SW480 (cell line): ENCODE measurements around the gene FBXW9.
"Not testable (repeated sequence)": the region's sequence is repeated elsewhere in the genome, so short reads cannot be mapped to it uniquely, and the experiment has no call there.

Experiments used
- DNase-seq: peaks from one replicate; pipeline ENCODE4 v3.0.0-alpha.2; 2016; ENCODE audit warnings: low spot score

The FBXW9 gene

DNA sequence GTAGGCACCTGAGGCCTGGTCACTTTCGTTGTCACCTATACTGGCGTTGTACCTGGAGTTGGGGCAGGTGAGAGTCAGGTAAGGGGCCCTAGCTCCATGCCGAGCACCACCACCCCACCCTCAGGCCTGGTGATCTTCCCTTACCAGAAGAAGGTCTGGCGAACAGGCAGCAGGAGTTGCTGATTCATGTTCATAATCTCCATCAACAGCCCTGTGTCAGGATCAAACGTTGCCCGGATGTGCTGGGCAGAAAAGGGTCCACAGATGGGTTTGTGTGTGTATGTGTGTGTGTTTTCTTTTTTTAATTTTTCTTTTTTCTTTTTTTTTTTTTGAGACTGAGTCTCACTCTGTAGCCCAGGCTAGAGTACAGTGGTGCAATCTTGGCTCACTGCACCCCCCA lies 44.2 kb downstream of the FBXW9 start:
- DNase-seq = no peak

DNA sequence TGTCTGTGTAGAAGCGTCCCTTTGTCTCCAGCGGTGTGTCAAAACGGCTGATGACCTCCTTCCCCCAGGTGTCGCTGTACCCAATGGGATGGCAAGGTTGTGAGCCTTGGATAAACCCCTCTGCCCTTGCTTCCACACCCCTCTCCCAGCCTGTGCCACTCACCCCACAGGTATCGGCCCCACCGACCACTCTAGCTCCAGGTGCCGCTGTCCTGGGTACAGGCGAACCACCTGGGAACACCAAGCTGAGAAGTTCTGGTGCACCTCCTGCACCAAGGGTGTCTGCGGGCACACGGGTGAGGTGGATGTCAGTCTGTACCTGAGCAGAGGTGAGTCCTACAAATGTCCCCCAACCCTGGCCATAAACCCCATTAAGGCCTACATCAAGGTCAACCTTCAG lies 46.5 kb downstream of the FBXW9 start:
- DNase-seq = no peak

DNA sequence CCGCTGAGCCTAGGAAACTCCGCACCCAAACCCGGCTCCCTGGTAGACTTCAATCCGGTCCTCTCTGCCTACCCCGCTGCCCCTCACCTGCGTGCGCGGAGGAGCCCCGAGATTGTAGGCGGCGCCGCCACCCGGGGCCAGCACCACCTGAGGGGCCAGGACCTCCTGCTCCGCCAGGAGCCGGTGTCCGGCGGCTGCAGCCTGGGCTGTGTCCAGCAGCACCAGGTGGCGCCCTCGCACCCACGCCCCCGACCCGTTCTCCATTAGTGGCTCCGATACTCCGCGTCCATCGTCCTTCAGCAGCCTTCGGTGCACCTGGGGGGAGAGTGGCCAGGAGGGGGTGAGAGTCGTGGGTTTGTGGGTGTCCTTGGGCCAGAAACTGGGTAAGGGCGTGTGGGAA lies 48.3 kb downstream of the FBXW9 start:
- DNase-seq = no peak

DNA sequence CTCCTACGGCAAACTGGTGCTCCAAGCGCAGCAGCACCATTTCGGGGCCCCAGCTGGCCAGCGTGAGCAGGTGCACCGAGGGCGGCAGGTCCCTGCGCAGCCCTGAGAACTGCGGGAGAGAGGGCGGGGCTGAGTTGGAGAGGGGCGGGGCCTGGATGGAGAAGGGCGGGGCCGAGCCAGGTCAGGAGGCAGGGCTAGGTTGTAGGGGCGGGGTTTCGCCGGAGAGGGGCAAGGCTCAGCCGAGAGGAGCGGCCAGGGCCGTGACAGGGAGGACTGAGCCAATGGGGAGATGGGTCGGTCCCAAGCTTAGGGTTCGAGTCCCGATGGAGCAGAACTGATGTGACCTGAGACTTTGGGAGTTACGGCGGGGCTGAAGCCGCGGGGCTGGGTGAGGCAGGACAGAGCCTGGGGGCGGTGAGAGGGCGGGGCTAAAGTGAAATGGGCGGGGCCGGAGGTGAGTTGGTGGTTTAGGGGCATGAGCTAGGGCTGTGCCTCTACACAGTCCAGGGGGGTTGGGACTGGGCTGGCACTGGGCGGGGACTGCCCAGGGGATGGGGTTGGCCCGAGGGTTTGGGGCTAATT lies 48.9 kb downstream of the FBXW9 start:
- no peak for DNase-seq

DNA sequence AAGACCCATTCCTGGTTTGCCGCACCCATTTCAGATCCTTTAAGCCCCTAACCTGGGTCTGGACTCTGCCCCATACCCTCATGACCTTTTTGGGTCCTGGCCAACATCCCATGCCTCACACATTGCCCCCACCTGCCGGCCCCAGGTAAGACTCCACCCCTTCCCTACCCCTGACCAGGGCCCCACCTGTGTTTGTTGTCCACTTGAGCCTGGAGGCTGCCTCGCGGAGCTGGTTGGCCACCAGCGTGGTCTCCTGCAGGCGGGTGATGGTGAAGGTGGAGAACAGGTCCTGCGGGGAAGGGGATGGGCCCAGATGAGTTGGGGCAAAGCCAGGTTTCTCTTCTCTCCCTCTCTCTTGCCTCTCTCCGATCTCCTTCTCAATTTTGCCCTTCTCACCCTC lies 49.4 kb downstream of the FBXW9 start:
- DNase-seq = no peak

DNA sequence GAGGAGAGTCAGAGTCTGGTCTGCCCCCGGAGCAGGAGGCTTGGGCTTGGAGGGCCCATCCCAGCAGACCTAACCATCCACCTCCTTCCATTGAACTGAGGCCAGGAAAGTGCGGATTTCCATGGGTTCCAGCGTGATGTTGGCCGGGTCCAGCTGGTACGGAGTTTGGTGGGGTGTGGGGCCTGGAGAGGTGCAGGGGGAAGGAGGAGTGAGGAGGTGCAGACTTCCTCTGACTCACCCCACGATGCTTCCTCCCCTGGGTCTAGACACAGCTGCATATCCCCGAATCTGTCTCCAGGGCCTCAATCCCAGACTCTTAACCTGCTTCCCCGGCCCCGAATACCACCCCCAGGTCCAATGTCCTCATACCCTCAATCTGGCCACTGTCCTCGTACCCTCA lies 49.9 kb downstream of the FBXW9 start:
- no peak for DNase-seq

DNA sequence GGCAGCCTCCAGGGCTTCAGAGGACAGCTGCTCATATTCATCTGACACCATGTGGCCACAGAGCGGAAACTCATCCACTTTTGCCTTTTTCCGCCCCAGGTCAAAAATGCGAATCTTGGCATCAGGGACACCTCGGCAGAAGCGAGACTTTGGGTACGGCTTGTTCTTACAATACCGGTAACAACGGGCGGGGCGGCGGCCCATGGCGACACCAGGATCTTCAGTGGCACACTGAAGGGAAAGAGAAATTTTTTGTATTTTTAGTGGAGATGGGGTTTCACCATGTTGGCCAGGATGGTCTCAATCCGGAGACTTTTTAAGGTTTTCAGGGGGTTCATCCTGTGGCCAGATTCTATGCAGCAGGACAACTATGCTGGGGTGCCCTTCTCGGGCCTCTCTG lies 52.7 kb downstream of the FBXW9 start:
- DNase-seq = not testable (repeated sequence)

DNA sequence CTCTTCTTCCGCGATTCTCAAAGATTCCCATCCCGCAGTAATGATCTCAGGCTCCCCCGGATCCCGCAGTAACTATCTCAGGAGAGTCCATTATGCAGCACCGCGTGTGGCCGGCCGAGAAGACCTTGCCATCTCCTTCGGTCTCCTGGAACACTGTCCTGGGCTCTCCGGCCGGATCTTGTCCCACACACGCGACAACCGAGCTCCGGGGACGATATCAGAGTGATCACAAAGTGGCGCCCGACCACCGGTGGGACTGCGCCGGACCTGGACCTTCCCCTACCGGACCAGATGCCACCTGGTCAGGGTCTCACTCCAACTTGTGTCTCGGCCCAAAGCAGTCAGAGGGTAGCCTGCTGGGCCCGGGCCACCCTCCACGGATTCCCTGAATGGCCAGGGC lies 53.9 kb downstream of the FBXW9 start:
- no peak for DNase-seq

DNA sequence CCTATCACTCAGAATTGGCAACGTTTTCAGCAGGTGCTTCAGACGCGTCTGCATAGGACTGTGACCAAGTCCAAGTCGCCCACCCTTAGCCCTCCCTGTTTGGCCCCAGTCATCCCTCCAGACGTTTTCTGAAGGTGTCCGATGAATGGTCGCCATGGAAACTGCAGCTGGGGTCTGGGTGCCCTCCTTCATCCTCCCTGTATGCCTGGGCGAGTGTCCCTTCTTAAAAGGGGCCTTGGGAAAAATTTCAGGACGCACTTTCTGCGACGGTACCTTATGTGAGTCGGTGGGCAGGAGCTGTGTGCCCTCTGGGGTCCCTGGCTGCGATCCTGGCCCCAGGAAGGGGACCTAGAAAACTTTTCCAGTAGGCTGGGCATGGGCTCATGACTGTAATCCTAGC lies 55.0 kb downstream of the FBXW9 start:
- DNase-seq = no peak

DNA sequence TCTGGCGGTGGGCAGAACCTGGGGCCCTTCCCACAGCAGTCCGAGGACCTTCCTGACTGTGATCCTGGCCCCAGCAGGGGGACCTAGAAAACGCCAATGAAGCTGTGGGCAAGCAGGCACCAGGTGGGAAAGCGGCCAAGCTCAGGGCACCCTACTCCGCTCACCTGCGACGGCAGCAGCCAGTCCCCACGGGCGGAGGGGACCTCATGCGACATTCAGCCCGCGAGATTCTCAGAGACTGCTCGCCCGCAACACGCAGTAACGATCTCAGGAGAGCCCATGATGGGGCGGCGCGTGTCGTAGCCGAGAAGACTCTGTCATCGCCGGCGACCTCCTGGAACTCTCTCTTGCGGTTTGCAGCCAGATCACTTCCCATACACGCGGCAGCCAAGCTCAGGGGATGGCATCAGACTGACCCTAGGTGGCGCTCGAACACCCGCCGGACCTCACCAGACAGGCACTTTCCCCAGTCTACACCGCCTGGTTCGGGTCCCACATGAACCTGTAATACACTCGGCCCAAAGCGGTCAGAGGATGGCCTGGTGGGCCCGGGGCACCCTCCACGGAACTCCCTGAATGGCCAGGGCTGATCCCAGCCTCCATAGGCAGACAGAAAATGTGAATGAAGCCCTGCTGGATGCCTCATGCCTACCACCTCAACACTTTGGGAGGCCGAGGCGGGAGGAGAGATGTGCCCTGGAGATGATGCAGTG lies 56.4 kb downstream of the FBXW9 start:
- peak; percentile 54 for DNase-seq
